Mucosa of stomach (tissue), 1 donor: ENCODE measurements around the gene NEURL1B.
A peak's percentile ranks its signal among the peaks of the same experiment; 100 is the strongest.

Source experiments
- H3K27me3 ChIP-seq: one replicate; pipeline ENCODE4 v1.7.0; 2013; ENCODE audit warnings: mild to moderate bottlenecking, low read length; ENCODE audit not compliant: control insufficient read depth, insufficient read depth
- H3K36me3 ChIP-seq: one replicate; pipeline ENCODE4 v1.7.0; 2013; ENCODE audit warnings: low read length; ENCODE audit not compliant: control insufficient read depth, insufficient read depth
- H3K4me1 ChIP-seq: one replicate; pipeline ENCODE4 v1.7.0; 2013; ENCODE audit warnings: mild to moderate bottlenecking, low read length; ENCODE audit not compliant: control insufficient read depth, insufficient read depth
- H3K4me3 ChIP-seq: one replicate; pipeline ENCODE4 v1.7.0; 2013; ENCODE audit warnings: low read length
- H3K9ac ChIP-seq: one replicate; pipeline ENCODE4 v1.7.0; 2013; ENCODE audit warnings: mild to moderate bottlenecking, low read length, moderate library complexity
- H3K9me3 ChIP-seq: one replicate; pipeline ENCODE4 v1.7.0; 2013; ENCODE audit warnings: mild to moderate bottlenecking, low read length, moderate library complexity; ENCODE audit not compliant: control insufficient read depth
- donor health status: Pancreatic carcinoma.

The NEURL1B gene

DNA sequence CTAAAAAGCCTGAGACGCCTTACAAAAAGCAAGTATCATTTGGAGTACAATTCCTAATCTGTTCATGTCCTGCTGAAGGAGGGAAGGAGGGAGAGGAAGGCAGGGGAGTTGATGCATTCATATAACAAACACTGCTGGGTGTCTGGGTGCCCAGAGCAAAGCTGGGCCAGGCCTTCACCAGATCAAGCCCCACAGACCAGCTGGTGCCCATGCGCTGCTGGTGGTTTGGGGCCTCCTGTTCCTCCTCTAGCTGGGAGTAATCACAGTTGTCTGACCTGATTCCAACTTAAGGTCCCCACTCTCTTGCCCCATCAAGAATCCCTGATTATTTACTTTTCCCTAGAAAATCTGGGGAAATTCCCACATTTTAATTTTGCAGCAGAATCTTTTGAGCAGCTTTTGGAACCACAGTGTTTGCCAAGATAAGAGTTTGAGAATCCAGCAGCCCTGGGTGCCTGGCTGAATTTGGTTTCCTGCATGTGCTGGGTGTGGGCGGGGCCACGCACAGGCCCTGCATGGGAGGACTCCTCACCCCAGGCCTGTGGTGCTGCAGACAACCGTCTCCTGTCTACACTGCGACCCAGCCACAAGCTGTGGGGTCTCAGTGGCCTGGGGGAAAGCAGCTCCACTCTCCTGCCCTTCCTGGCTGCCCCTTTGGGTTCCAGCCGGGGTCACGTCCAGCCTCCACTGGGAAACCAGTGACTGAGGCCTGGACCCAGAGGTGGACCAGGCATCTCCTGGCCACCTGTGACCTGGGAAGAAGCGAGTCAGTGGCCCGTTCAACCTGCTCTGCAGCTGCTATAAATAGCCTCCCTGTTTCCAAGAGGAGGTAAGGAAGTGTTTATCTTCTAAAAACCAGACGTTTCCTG is 47.5 kb downstream of the NEURL1B start:
- Histone ChIP-seq H3K9ac (no peak overlapping the region), H3K27me3 (no peaks in the 10 kb centered on the region), H3K4me3 (no peak overlapping the region), H3K36me3 (no peaks in the 10 kb centered on the region), H3K4me1 (peaks cover 15% of the 10 kb centered on the region), H3K9me3 (no peaks in the 10 kb centered on the region)

- Histone ChIP-seq H3K9me3 (no peaks in the 10 kb centered on the region), H3K4me1 (peaks cover 15% of the 10 kb centered on the region), H3K4me3 (no peak overlapping the region), H3K9ac (no peak overlapping the region), H3K27me3 (no peaks in the 10 kb centered on the region), H3K36me3 (no peaks in the 10 kb centered on the region)
Measured at GRCh38 chr5:172689218-172689572, 48.1 kb downstream of the NEURL1B start.

- H3K27me3 ChIP-seq: no peaks in the 10 kb centered on the region
- H3K4me1 ChIP-seq: peaks cover 15% of the 10 kb centered on the region
- no peak overlapping the region for H3K4me3 ChIP-seq
- H3K36me3 ChIP-seq: no peaks in the 10 kb centered on the region
- H3K9ac ChIP-seq: no peak overlapping the region
- no peaks in the 10 kb centered on the region for H3K9me3 ChIP-seq
Measured at GRCh38 chr5:172689801-172690200, 48.7 kb downstream of the NEURL1B start.

- H3K9ac ChIP-seq: no peak overlapping the region
Measured at GRCh38 chr5:172690258-172691075, 49.4 kb downstream of the NEURL1B start.

GRCh38 chr5:172691886-172692285 is 50.8 kb downstream of the NEURL1B start:
- Histone ChIP-seq H3K36me3 (no peaks in the 10 kb centered on the region), H3K9ac (no peak overlapping the region), H3K27me3 (no peaks in the 10 kb centered on the region), H3K4me1 (peaks cover 25% of the 10 kb centered on the region), H3K9me3 (no peaks in the 10 kb centered on the region), H3K4me3 (no peak overlapping the region)

More at GRCh38 chr5:172690258-172691075, 49.4 kb downstream of the NEURL1B start:
- H3K4me3 ChIP-seq: no peak overlapping the region
- no peaks in the 10 kb centered on the region for H3K36me3 ChIP-seq
- H3K4me1 ChIP-seq: peaks cover 15% of the 10 kb centered on the region
- H3K27me3 ChIP-seq: no peaks in the 10 kb centered on the region
- H3K9me3 ChIP-seq: no peaks in the 10 kb centered on the region

DNA sequence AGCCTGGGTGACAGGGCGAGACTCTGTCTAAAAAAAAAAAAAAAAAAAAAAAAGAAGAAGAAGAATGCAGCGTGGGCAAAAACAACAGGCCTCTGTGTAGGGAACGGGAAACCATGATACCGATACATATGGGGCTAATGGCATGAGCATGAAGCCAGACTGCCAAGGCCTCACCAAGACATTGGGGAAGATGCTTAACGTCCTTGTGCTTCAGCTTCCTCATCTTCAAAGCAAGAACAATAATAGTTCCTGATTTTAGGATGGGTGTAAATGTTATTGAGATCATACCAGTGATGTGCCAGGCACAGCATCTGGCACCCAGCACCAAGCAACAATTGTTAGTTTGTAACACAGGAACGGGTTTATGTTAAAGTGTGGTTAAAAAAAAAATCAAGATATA is 51.4 kb downstream of the NEURL1B start:
- no peaks in the 10 kb centered on the region for H3K27me3 ChIP-seq
- H3K36me3 ChIP-seq: no peaks in the 10 kb centered on the region
- no peak overlapping the region for H3K9ac ChIP-seq
- no peak overlapping the region for H3K4me3 ChIP-seq
- no peaks in the 10 kb centered on the region for H3K9me3 ChIP-seq
- peaks cover 30% of the 10 kb centered on the region for H3K4me1 ChIP-seq

DNA sequence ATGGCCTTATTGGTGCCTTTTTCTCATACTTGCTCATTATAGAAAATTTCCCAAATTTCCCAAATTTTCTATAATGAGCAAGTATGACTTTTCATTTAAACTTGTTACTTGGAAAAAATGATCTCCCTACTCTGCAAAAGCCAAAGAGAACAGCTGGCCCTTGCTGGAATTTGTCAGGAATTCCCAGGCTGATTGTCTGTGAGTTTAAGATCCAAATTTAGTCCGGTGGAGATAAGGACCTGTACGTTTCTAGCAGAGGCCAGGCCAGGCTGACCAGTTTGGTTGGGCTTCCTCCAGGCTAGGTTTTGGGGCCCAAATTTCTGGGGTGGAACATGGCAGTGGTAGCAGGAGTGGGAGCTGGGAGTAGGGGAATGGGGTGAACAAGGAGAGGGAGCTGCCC is 51.9 kb downstream of the NEURL1B start:
- Histone ChIP-seq H3K4me1 (peaks cover 26% of the 10 kb centered on the region), H3K9ac (no peak overlapping the region), H3K27me3 (no peaks in the 10 kb centered on the region), H3K4me3 (no peak overlapping the region), H3K36me3 (no peaks in the 10 kb centered on the region), H3K9me3 (no peaks in the 10 kb centered on the region)

GRCh38 chr5:172694061-172694460 is 53.0 kb downstream of the NEURL1B start:
- H3K9ac ChIP-seq: no peak overlapping the region
- no peaks in the 10 kb centered on the region for H3K36me3 ChIP-seq
- peaks cover 18% of the 10 kb centered on the region for H3K4me1 ChIP-seq
- no peaks in the 10 kb centered on the region for H3K27me3 ChIP-seq
- no peak overlapping the region for H3K4me3 ChIP-seq
- no peaks in the 10 kb centered on the region for H3K9me3 ChIP-seq

DNA sequence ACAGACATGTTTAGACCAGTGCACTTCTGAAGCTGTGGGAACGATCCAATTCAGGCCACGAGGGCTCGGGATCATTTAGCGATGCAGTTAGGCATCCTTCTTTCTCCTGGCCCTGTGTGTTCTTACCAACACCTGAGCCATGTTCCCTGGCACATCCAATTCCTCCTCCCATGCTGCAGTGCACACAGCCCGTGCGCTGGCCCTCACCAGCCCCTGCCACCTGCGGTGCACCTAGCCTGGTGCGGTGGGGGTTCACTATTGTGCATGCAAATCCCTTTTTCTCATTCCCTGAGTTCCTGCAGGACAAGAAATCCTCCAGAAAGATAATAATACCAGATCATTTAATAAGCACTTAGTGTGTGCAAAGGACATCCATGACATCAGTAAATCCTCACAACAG is 53.5 kb downstream of the NEURL1B start:
- H3K4me3 ChIP-seq: no peak overlapping the region
- no peak overlapping the region for H3K9ac ChIP-seq
- no peaks in the 10 kb centered on the region for H3K36me3 ChIP-seq
- no peaks in the 10 kb centered on the region for H3K27me3 ChIP-seq
- H3K4me1 ChIP-seq: peaks cover 16% of the 10 kb centered on the region
- H3K9me3 ChIP-seq: no peaks in the 10 kb centered on the region

- no peak overlapping the region for H3K9ac ChIP-seq
- H3K4me1 ChIP-seq: peaks cover 16% of the 10 kb centered on the region
- no peaks in the 10 kb centered on the region for H3K9me3 ChIP-seq
- H3K4me3 ChIP-seq: no peak overlapping the region
- no peaks in the 10 kb centered on the region for H3K36me3 ChIP-seq
- peaks cover 5% of the 10 kb centered on the region for H3K27me3 ChIP-seq
Measured at GRCh38 chr5:172695232-172696054, 54.4 kb downstream of the NEURL1B start.

- Histone ChIP-seq H3K36me3 (no peaks in the 10 kb centered on the region), H3K27me3 (peaks cover 12% of the 10 kb centered on the region), H3K9me3 (no peaks in the 10 kb centered on the region), H3K4me3 (no peak overlapping the region), H3K4me1 (peaks cover 16% of the 10 kb centered on the region), H3K9ac (peak overlapping the region; percentile 89)
Measured at GRCh38 chr5:172696171-172696849, 55.2 kb downstream of the NEURL1B start.
